GM19240 (cell line): ENCODE results near the gene GPR156.
"Not testable (repeated sequence)": the region's sequence is repeated elsewhere in the genome, so short reads cannot be mapped to it uniquely, and the experiment has no call there.

Experiments
- DNase-seq: peaks from one replicate; pipeline ENCODE4 v3.0.0; 2011; ENCODE audit warnings: low spot score; ENCODE audit not compliant: insufficient read length

GPR156 gene

DNA sequence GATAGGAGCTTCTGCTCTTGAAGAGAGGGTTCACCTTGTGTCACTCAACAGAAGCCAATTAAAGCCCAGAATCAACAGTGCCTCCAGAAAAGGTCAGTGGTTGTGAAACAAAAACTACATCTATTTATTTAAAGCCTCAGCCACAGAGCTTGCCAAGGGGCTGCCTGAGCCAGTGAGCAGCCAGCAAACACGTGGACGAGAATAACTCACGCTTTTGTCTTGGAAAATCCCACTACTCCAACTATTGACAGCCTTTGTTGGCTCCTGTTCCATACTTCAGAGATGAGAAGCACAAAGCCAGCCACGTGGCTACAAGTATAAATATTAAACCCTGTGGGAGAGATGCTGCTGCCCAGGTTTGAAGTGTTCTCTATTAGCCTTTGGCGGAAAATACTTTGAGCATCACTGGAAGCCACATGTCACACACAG lies 10.3 kb downstream of the GPR156 start:
- DNase-seq = no peak

DNA sequence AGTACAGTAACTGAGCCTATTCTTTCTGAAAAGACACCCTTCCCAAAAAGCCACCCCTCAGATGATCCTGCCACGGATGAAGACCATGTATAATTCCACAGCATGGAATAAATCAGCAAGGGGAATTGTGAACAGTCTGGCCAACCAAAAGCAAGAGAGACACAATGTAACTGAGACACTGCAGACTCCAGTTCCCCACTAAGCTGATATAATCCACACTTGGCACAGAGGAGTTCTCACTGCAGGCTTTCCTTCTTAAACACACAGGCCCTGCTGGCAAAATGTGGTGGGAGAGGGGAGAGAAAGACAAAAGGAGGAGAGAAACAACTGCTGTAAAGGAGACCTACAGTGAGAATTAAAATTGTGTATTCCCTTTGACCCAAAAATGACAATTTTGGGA lies 12.7 kb downstream of the GPR156 start:
- no peak for DNase-seq

DNA sequence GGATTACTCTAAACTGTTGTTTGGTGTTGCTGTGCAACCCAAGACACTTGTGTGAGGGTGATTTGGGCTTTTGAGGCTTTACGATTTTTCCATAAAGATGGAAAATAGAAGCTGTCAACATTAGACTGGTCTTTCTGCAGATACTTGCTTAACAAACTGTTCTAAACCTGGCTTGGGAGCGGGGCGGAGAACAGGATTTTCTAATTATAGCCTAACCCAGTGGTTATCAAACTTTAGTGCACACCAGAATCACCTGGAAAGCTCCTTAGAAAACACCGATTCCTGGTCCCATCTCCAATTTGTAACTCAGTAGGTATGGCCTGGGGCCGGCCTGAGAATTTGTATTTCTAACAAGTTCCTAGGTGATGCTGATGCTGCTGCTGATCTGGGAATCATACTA lies 19.0 kb downstream of the GPR156 start:
- no peak for DNase-seq

DNA sequence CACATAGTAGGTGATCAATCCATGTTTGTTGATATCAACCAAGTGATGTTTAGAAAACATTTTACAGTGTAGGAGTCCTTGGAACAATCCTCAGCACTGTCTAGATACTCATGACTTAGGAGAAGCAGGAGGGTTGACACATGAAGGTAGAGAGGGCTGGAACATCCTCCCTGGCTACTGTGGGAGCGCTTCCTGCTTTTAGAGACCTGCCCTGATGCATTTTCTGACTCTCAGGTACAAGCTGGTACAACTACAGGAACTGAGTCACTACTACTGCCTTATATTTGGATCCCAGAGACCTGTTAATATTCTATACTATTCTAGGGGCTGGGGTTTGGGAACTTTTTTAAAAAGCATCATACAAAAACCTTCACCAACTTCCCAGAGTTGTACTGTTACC lies 20.1 kb downstream of the GPR156 start:
- no peak for DNase-seq

DNA sequence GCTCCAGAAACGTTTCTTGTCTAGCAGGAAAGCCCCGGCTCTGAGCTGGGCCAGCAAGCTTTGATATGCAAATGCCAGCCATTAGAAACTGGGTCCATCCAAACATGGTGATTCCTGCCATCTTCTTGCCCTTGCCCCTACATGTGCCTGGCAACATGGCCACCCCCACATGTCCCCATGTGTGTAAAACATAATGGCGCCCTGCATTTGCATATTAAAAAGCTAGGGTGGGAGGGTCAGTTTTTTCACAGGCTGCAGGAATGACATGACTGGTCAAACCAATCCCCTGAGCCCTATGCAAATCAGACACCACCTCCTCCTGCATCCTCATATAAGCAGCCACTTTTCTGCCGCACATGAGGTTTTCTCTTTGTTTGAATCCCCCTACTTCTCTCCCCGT lies 21.2 kb downstream of the GPR156 start:
- DNase-seq = no peak

DNA sequence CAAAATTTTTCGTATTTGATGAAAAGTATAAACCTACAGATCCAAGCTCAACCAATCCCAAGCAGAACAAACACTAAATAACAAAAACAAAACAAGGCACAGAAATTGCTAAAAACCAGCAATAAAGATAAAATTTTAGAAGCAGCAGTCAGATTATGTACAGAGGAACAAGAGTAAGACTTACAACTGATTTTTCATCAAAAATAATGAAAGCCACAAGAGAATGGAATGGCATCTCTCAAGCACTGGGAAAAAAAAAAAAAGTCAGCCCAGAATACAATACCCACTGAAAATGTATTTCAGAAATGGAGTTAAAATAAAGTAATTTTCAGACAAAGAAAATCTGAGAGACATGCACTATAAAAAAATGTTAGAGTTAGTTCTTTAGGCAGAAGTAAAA lies 27.0 kb downstream of the GPR156 start:
- DNase-seq = no peak

DNA sequence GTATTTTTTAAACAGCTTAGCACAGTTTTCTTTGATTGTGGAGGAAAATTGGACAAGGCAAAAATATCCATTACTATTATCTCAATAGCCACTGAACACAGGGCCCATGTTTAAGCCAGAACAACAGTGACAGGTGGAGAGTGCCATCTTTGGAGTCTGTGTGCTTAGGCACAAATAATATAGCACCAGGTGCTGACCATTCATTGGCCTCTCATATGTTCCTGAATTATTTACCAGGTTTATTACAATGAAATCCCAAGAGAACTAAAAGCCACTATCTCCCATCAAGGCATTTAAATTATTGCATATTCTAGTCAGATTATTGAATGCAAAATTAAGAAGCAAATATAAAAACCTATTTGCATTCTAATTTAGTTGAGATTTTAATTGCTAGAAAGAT lies 39.6 kb downstream of the GPR156 start:
- DNase-seq = no peak

DNA sequence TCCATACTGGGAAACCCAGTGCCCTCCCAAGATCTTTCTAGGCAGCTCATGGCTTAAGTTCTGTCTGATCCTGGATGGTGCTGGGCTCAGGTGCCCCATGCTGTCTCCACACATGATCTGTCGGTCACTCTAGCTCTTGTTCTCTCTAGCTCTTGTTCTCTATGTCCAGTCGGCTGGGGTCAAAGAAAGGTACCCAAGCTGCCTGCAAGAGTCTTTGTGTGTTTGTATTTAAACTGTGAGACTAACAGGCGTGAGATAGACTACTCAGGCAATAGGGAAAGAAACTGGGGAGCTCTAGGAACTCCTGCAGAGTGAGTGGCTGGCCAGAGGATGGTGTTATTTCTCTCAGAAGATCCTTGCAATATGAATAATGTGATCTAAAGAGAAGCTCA lies 40.2 kb downstream of the GPR156 start:
- no peak for DNase-seq

DNA sequence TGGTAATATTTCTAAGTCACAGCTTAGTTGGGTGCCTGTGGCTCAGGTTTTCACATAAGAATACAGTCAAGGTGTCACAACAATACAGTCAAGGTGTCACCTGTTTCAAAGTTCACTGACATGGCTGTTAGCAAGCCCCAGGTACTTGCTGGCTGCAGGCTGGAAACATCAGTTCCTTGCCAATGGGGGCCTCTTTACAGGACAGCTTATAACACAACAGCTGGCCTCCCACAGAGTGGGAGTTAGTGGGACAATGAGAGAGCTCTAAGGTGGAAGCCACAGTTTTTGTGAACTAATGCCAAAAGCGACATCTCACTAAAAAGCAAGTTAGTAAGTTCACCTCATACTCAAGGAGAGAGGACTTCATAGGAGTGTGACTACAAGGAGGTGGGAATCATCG lies 45.4 kb downstream of the GPR156 start:
- DNase-seq = no peak

DNA sequence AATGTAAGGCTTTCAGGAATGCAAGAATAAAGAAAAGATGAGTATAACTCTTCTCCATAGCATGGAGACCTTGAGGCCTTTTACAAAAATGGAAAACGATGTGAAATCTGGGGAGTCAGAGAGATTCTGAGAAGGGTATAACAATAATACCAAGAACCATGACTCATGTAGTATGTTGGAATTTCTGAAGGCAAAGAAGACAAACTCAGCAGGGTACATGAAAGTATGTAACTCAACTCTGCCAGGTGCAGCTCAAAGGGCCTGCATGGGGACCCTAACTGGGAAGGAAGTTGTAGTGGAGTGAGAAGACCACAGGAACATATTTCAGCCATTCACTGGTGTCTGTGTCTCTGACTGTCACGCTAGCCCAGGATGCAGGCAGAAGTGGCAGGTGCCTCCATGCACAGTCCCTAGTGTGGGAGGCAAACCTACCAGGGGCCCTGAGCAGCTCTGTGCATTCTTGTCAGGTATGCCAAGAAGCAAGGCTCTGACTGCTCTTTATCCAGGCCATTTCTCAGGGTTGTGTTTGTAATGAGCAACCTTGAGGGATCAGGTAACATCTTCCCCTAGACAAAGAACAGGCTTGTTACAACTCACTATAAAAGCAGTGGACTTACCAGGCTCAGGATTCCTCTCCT lies 57.2 kb downstream of the GPR156 start:
- DNase-seq = no peak

DNA sequence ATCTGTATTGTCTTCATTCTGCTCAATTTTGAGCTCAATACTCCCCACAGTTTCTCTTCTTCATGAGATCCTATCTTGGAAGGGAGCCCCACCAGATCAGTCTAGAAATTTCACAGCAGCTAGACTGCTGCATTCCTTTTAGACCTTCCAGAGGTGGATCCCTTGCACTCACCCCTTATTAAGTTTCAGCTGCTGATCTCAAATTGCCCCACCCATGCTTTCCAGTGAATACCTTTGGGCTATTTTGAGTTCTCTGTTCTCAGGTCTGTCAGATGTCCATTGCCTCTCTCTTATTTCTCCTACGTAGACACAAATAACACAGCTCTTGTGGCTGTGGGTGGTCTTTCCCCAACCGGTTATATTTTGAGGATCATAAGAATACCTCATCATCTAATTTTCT lies 60.8 kb downstream of the GPR156 start:
- no peak for DNase-seq

DNA sequence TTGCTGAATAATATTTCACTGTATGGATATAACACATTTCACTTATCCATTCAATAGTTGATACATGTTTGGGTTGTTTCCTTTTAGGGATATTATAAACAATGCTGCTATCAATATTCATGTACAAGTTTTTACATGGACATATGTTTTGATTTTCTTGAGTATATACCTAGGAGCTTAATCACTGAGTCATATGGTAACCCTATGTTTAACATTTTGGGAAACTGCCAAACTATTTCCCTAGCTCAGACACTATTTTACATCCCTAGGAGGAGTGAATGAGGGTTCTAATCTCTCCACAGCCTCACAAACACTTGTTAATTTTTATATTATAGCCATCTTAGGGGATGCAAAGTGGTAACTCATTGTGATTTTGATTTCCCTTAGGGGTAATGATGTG lies 66.0 kb downstream of the GPR156 start:
- no peak for DNase-seq

DNA sequence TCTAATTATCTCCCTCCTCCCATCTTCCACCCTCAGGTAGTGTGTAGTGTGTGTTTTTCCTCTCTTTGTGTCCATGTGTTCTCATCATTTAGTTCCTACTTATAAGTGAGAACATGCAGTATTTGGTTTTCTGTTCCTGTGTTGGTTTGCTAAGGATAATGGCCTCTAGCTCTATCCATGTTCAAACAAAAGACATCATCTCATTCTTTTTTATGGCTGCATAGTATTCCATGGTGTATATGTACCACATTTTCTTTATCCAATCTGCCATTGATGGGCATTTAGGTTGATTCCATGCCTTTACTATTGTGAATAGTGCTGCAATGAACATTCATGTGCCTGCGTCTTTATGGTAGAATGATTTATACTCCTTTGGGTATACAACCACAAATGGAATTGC lies 68.4 kb downstream of the GPR156 start:
- DNase-seq = not testable (repeated sequence)

DNA sequence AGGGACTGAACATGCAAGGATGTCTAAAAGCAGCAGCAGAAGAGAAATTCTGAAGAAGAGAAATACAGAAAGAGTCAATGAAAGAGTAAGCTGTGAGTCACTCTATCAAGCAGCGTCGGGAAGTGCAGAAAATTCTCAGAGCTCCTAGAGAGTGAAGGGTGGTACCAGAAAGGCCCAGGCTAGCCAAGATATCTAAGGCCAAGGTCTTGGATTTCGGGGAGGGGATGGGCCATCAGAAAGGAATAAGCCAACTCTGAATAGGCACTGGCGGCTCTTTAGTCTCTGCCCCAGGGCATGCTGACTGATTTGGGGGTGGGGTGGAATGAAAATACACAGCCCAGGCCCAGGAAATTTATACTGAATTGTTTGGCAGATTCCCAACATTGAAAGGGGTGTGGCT lies 70.8 kb downstream of the GPR156 start:
- no peak for DNase-seq

DNA sequence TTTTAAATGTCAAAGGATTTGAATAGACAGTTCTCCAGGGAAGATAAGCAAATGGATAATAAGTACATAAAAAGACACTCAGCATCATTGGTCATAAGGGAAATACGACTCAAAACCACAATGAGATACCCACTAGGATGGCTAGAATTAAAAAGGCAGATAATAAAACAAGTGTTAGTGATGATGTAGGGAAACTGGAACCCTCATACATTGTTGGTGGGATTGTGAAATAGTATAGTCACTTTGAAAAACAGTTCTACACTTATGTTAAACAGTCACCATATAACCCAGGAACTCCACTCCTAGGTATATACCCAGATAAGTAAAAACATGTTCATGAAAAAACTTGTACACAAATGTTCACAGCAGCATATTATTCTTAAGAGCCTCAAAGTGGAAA lies 72.5 kb downstream of the GPR156 start:
- no peak for DNase-seq

DNA sequence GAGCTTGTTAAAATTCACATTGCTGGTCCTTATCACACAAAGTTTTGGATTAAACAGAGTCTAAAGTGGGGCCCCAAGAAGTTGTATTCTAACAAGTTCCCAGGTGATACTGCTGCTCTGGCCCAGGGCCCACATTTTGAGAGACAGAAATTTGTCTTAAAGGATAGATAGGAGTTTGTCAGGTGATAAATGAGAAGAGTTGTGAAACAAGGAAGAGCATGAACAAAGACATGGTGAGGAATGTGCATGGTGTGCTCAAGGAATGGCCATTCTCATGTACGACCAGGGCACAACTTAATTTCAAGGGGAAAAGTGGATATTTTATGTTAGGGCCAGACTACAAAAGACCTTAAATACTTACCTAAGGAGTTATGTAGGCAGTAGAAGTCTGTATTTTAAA lies 75.6 kb downstream of the GPR156 start:
- no peak for DNase-seq

DNA sequence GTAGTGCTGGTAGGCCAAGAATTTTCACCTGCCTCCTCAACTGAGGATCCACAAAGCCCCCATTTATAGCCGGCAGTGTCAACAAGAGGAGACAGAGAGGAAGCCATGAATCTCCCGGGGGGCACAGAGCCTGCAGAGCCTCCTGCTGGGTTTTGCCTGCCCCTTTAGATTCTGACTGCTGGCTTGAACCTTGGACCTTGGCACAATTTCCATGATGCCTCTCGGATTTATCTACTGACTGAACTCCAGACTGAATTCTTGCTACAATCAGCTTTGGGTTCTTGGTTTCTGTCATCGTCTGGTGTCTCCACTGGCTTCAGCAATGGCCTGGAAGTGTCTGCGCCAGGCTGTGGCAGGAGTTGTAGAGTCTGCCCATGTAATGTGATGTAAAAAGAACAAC lies 80.7 kb downstream of the GPR156 start:
- no peak for DNase-seq

DNA sequence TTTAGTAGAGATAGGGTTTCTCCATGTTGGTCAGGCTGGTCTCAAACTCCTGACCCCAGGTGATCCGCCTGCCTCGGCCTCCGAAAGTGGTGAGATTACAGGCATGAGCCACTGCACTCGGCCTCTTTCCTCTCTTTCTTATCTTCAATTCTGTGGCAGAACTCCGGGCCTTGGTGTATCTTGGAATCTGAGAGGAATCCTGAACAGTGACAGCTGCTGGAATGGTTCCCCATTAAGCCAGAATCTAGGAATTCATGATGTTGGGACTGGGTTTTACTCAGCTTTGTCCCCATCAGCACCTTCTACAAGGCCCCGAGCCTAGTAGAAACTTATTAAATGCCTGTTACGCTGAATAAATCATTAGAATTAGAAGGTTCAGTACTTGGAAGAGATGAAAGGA lies 81.4 kb downstream of the GPR156 start:
- DNase-seq = no peak

DNA sequence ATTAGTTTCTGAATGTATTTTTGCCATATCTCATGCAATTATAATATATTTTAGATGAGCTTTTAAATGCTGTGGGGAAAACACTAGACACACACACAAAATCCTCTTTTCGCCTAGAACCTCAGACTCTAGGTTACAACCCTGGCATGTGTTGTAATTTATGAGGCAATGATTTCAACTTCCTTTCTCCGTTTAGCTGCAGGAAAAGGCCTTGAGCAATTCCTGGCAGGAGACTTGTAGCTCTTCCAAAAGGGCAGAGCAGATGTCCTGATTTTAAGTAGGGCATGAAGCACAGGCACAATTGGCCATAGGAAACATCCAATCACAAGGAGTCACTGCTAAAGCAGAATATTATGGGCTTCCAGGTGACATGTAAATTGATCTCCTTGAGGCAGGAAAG lies 82.0 kb downstream of the GPR156 start:
- DNase-seq = no peak

DNA sequence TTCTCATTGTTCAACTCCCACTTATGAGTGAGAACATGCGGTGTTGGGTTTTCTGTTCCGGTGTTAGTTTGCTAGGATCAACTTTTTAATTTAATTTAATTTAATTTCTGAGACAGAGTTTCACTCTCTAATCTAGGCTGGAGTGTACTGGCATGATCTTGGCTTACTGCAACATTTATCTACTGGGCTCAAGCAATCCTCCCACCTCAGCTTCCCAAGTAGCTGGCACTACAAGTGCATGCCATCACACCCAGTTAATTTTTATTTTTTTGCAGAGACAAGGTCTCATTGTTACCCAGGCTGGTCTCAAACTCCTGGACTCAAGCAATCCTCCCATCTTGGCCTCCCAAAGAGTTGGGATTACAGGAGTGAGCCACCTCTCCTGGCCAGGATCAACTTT lies 82.7 kb downstream of the GPR156 start:
- DNase-seq = no peak

DNA sequence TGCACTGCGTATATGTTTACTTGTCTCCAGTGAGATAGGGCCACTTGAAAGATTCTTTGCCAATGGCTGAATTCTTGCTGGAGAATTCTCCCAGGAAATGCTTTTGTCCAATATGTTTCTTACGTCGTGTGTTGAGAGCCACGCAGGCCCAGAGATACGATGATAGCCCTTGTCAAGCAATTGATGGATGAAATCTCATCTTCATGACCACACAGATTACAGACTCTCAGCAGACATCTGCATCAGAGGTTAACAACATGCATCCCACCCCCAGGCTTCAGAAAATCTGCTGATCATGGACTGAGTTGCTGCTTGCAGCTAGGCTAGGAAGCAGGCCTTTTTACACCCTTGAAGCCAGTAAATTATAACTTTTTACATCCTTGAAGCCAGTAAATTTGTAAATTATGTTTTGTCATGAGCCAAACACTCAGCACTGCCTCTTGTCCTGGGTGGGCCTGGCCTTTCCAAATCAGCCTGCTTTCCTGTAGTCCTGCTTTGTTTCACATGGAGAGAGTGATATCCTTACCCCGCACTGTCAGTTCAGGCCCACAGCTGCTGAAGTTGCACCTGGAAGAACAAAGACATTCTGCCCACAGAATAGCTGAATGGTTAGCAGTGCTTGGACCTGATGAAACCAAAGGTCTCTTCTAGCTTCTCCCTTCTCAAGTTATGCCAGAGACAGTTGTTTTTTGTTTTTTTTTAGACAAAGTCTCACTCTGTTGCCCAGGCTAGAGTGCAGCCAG lies 84.4 kb downstream of the GPR156 start:
- DNase-seq = no peak

DNA sequence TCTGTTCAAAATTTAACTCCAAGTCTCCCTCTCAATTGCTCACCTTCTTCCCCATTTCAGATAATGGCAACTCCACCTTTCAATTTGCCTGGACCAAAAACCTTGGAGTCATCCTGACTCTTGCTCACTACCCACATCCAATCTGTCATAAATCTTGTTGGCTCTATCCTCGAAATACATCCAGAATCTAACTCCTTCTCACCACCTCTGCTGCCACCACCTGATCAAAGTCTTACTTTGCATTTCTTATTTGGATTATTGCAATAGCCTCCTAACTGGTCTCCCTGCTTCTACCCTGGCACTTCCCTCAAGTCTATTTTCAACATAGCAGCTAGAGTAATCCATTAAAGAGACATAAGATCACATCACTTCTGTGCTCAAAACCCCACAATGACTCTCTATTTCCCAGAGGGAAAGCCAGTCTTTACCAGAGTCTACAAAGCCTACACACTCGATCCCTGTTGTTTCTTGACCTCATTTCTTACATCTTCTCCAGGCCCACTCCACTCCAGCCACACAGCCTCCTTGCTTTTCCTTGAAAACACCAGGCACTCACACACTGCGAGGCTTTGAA lies 86.6 kb downstream of the GPR156 start:
- DNase-seq = no peak

DNA sequence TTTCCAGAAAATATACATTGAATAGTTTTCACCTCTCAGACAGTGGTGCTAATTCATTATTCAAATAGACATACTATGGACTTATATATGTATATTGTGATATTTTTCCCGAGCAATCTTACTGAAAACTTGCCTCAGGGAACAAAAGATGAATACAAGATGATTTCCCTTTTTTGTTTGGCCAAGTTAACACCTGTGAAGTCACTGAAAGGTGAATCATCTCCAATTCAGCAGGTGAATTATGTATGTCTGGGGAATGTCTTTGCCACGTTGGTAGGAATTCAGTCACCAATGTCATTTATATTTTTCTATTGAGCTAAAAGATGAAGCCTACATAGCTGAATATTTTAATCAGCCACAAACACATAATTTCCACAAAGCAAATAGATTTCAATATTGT lies 88.2 kb downstream of the GPR156 start:
- DNase-seq = no peak
